ENCODE data around the gene NRIP3. TPM values are rescaled to one million over a fixed set of nuclear protein-coding genes. Genes with fewer than 3 reads are reported as not detected.
"Not testable (repeated sequence)": the region's sequence is repeated elsewhere in the genome, so short reads cannot be mapped to it uniquely, and the experiment has no call there.

The NRIP3 gene
- total RNA-seq, 4 donors from 2014 or later: 1.8 to 2.9 (median 2.2) TPM

DNA sequence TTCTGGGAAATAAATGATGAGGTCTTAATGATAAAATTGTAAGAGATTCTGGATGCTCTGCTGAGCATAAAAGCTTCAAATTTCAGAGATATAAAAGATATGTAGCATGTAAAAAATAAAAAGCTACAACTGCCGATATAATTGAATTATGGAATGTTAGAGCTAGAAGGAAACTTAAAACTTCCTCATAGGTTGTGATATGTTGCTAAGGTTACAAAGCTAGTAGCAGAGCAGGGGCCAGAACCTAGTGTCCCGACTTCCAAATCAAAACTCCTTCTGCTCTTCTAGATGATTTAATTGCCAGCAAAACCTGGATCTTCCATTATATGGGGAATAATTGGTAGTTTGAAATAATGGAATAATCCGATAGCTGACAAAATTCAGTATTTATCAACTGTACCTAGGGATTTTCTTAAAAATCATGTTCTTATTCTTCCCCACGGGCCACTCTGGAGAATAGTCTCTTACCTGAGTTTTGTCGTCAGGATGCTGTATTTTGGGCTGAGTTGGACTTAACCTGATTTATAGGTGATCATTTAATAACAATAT is 61.2 kb downstream of the NRIP3 start, which contains the start of gene ASCL3:
Gene ASCL3, minus strand, starts transcription at position 499 of the 549 bp plus-strand sequence. CDS start 4,855 bp downstream, outside the sequence.
- no peaks in the 10 kb centered on the region for H3K4me1 ChIP-seq
- H3K36me3 ChIP-seq: peaks cover 0 to 12% of the 10 kb centered on the region in 2 donors
- H3K27me3 ChIP-seq: no peaks in the 10 kb centered on the region
- no peak for ATAC-seq
- no peak within 1 kb of the TSS for H3K27ac ChIP-seq
- H3K9me3 ChIP-seq: no peaks in the 10 kb centered on the region
- 73 to 82% methylated on average over 5 of the region's 5 CpGs for whole genome bisulfite sequencing, 2 donors (ENCODE audit: low coverage in 1 of 2)
- no peak for TF ChIP-seq EP300 (IDR thresholded peaks at IDR 0.05)
- TF ChIP-seq POLR2A (IDR thresholded peaks at IDR 0.05): no peak
- no peak for TF ChIP-seq POLR2AphosphoS5 (IDR thresholded peaks at IDR 0.05)
- H3K4me3 ChIP-seq: no peak within 1 kb of the TSS

DNA sequence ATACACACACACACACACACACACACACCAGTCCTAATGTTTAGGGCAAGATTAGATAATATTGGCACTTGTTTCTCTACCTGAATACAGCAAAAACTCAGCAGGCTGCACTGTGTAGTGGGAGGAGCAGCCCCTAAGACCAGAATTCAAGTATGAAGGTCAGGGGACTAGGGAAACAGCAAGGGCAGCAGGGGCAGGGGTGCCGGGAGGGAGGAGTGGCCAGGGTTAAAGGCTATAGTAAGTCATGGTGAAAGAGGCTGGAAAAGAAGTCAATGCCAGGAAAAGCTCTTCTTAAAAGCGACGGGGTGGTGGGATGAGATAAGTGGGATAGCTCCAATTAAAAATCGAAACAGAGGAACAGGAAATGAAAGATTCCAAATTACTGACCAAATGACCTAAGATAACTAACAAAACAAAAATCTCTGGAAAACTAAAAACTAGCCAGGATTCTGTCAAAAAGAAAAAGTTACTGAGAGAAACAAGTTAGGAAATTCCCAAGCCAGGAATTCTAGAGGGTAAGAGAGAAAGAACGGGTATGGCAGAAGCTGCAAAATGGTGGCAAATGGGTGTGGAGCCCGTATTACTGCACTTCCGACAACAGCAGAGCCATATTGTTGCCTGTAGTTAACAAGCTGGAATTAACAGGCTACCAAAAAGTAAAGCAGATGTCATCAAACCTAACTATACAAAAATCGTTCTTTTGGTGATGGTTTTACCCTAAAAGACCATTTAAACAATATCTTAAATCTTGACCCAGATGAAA is 62.3 kb downstream of the NRIP3 start:
- H3K4me1 ChIP-seq: no peaks in the 10 kb centered on the region
- TF ChIP-seq POLR2A (IDR thresholded peaks at IDR 0.05) (no peak), EP300 (IDR thresholded peaks at IDR 0.05) (no peak), POLR2AphosphoS5 (IDR thresholded peaks at IDR 0.05) (no peak)
- TF ChIP-seq, protein P1, sequence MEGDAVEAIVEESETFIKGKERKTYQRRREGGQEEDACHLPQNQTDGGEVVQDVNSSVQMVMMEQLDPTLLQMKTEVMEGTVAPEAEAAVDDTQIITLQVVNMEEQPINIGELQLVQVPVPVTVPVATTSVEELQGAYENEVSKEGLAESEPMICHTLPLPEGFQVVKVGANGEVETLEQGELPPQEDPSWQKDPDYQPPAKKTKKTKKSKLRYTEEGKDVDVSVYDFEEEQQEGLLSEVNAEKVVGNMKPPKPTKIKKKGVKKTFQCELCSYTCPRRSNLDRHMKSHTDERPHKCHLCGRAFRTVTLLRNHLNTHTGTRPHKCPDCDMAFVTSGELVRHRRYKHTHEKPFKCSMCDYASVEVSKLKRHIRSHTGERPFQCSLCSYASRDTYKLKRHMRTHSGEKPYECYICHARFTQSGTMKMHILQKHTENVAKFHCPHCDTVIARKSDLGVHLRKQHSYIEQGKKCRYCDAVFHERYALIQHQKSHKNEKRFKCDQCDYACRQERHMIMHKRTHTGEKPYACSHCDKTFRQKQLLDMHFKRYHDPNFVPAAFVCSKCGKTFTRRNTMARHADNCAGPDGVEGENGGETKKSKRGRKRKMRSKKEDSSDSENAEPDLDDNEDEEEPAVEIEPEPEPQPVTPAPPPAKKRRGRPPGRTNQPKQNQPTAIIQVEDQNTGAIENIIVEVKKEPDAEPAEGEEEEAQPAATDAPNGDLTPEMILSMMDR (IDR thresholded peaks at IDR 0.05): no peak
- H3K9me3 ChIP-seq: no peaks in the 10 kb centered on the region
- 62 to 63% methylated on average over 6 to 8 of the region's 8 CpGs for WGBS, 2 donors (ENCODE audit: low coverage in 1 of 2)
- no peak for ATAC-seq
- no peak overlapping the region for H3K27ac ChIP-seq
- no peak overlapping the region for H3K4me3 ChIP-seq
- H3K27me3 ChIP-seq: no peaks in the 10 kb centered on the region
- peaks cover 0 to 2% of the 10 kb centered on the region in 2 donors for H3K36me3 ChIP-seq

DNA sequence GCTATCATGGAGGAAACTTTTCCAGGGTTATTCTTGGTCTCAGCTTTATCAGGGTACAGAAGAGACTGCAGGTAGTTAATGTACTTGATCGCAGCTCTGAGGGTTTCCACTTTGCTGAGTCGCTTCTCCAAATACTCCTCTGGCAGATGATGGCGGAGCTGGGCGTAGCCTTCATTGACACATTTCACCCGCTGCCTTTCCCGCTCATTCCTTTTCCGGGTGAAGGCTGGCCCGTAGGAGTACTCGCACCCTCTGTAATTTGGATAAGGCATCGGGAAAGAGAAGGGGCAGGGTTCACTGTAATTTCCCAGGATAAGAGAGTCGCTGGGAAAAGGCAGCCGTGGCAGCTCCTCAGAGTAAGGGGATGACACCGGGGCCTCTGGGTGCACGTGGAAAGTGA is 66.1 kb downstream of the NRIP3 start:
- TF ChIP-seq POLR2A (IDR thresholded peaks at IDR 0.05) (no peak), EP300 (IDR thresholded peaks at IDR 0.05) (no peak), POLR2AphosphoS5 (IDR thresholded peaks at IDR 0.05) (no peak)
- TF ChIP-seq, protein P1 (IDR thresholded peaks at IDR 0.05): no peak

DNA sequence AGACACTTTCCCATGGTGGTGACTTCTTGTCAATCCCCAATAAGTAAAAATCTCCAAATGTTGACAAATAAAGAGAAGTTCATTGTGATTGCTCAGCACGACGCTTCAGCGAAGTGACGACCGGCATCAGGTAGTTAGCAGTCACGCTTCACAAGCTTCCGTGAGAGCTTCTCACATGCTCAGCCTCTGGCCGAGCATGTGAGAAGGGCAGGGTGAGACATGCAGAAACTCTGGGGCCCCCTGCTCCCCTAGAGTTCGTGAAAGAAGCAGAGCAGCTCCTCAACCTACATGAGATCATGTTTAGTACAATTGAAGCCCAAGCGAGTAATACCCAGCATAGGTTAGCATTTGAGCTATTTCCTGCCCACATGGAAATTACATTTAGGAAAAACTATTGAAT is 66.6 kb downstream of the NRIP3 start:
- Histone ChIP-seq H3K4me3 (no peak overlapping the region), H3K4me1 (no peaks in the 10 kb centered on the region), H3K27me3 (no peaks in the 10 kb centered on the region), H3K9me3 (no peaks in the 10 kb centered on the region), H3K27ac (no peak overlapping the region), H3K36me3 (no peaks in the 10 kb centered on the region)
- no peak for ATAC-seq
- 90 to 94% methylated on average over 6 to 9 of the region's 10 CpGs for whole genome bisulfite sequencing, 2 donors (ENCODE audit: low coverage in 1 of 2)
- TF ChIP-seq EP300 (IDR thresholded peaks at IDR 0.05) (no peak), POLR2A (IDR thresholded peaks at IDR 0.05) (no peak), POLR2AphosphoS5 (IDR thresholded peaks at IDR 0.05) (no peak)
- TF ChIP-seq, protein P1 (IDR thresholded peaks at IDR 0.05): no peak

More for the DNA sequence above, 66.1 kb downstream of the NRIP3 start:
- Histone ChIP-seq H3K4me1 (no peaks in the 10 kb centered on the region), H3K9me3 (no peaks in the 10 kb centered on the region), H3K27ac (no peak overlapping the region), H3K27me3 (no peaks in the 10 kb centered on the region), H3K36me3 (no peaks in the 10 kb centered on the region), H3K4me3 (no peak overlapping the region)
- ATAC-seq: no peak
- 70% methylated on average over 4 of the region's 14 CpGs; no CpG with 5 or more reads in 1 of the 2 donors for WGBS, 2 donors (ENCODE audit: low coverage in 1 of 2)

DNA sequence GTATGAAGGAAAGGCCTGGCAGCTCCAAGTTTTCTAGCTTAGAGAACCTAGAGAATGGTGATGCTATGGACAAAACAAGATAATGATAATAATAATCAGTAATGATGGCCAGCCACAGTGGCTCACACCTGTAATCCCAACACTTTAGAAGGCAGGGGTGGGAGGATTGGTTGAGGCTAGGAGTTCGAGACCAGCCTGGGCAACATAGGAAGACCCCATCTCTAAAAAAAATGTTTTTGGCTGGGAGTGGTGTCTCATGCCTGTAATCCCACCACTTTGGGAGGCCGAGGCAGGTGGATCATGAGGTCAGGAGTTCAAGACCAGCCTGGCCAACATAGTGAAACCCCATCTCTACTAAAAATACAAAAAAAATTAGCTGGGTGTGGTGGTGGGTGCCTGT is 68.0 kb downstream of the NRIP3 start:
- 100% methylated on average over 1 of the region's 2 CpGs for WGBS, 2 donors (ENCODE audit: low coverage in 1 of 2)
- H3K36me3 ChIP-seq, H3K4me1 ChIP-seq, ATAC-seq, H3K9me3 ChIP-seq, H3K4me3 ChIP-seq, H3K27ac ChIP-seq, H3K27me3 ChIP-seq: not testable (repeated sequence)
